ENCODE measurements around the gene THAP10. TPM values are rescaled to one million over a fixed set of nuclear protein-coding genes. Genes with fewer than 3 reads are reported as not detected.

The THAP10 gene
- total RNA-seq, 1 experiment from 2014 or later = 2.5 TPM

DNA sequence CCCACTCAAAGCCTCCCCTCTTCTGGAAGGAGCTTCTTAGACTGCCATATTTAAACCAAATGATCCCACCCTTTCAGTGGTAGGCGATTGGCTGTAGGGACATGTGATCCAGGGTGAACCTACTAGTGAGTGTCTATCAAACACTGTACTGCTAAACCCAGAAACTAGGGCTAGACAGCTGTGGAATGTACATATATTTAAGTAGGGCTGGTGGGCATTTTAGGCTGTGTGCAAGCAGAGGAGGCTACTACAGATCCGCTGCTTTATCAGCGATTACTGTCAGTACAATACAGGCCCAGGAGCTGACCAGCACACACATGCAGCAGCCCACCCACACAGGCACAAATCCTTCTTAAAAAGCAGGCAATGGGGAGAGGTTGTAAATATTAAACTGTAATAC is 22.9 kb downstream of the THAP10 start:
- Histone ChIP-seq H3K23me2 (ENCODE audit: insufficient read length, low read depth, low read length, poor library complexity, severe bottlenecking) (no peaks in the 10 kb centered on the region), H3K4me2 (ENCODE audit: insufficient read depth, insufficient read length, low read length) (no peak overlapping the region), H3K4me1 (ENCODE audit: insufficient read depth, low read length) (no peaks in the 10 kb centered on the region), H2BK5ac (ENCODE audit: insufficient read length, low read length) (no peak overlapping the region), H2AK5ac (ENCODE audit: insufficient read length, low read length) (no peak overlapping the region), H2BK120ac (ENCODE audit: low read depth, low read length, poor library complexity, severe bottlenecking) (no peak overlapping the region), H4K20me1 (ENCODE audit: control insufficient read depth, insufficient read depth, insufficient read length) (no peaks in the 10 kb centered on the region), H3K56ac (ENCODE audit: insufficient read length, low read depth, low read length) (no peak overlapping the region), H3K9ac (ENCODE audit: extremely low read depth, insufficient read length, low read length) (no peak overlapping the region), H3K27ac (ENCODE audit: insufficient read length, low read depth, low read length) (no peak overlapping the region), H2BK20ac (ENCODE audit: low read depth, low read length, poor library complexity, severe bottlenecking) (no peak overlapping the region), H4K8ac (replicated peaks; ENCODE audit: insufficient read length, low read depth, low read length) (no peak overlapping the region), H3K18ac (ENCODE audit: insufficient read length, low read depth, low read length) (no peak overlapping the region), H3T11ph (ENCODE audit: low read length) (no peak overlapping the region), H4K5ac (ENCODE audit: insufficient read length, low read depth, low read length) (no peak overlapping the region), H2BK15ac (ENCODE audit: low read depth, low read length) (no peak overlapping the region), H3K4ac (ENCODE audit: low read depth, low read length) (no peak overlapping the region), H3K27me3 (ENCODE audit: insufficient read depth, low read length) (no peaks in the 10 kb centered on the region), H2AFZ (ENCODE audit: low read length) (no peak overlapping the region), H3K23ac (ENCODE audit: insufficient read length, low read depth, low read length) (no peak overlapping the region), H4K91ac (ENCODE audit: insufficient read length, low read depth, low read length) (no peak overlapping the region), H2BK12ac (ENCODE audit: insufficient read length, low read depth, low read length) (no peak overlapping the region), H3K79me2 (ENCODE audit: insufficient read depth, low read length) (no peaks in the 10 kb centered on the region), H3K14ac (ENCODE audit: insufficient read depth, low read length) (no peak overlapping the region), H3K9me3 (ENCODE audit: control insufficient read depth, low read depth, low read length) (no peaks in the 10 kb centered on the region), H3K79me1 (ENCODE audit: insufficient read depth, low read depth, low read length, poor library complexity, severe bottlenecking) (no peaks in the 10 kb centered on the region)
- no peak for DNase-seq
- H3K36me3 Mint-ChIP-seq (ENCODE audit: insufficient read depth in 1 of 3, low read depth in 3 of 3) = peaks cover 2 to 16% (median 12%) of the 10 kb centered on the region in 3 experiments; a peak in 5 of 7 replicates
- peaks cover 17 to 20% of the 10 kb centered on the region in 2 experiments for H3K9me3 Mint-ChIP-seq
- H3K27me3 Mint-ChIP-seq (ENCODE audit: low read depth) = peaks cover 1% of the 10 kb centered on the region; the same call in 1 of the 2 replicates
- H3K27ac Mint-ChIP-seq = no peak overlapping the region
- TF ChIP-seq, protein P1, sequence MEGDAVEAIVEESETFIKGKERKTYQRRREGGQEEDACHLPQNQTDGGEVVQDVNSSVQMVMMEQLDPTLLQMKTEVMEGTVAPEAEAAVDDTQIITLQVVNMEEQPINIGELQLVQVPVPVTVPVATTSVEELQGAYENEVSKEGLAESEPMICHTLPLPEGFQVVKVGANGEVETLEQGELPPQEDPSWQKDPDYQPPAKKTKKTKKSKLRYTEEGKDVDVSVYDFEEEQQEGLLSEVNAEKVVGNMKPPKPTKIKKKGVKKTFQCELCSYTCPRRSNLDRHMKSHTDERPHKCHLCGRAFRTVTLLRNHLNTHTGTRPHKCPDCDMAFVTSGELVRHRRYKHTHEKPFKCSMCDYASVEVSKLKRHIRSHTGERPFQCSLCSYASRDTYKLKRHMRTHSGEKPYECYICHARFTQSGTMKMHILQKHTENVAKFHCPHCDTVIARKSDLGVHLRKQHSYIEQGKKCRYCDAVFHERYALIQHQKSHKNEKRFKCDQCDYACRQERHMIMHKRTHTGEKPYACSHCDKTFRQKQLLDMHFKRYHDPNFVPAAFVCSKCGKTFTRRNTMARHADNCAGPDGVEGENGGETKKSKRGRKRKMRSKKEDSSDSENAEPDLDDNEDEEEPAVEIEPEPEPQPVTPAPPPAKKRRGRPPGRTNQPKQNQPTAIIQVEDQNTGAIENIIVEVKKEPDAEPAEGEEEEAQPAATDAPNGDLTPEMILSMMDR (conservative IDR thresholded peaks at IDR 0.05) = no peak
- H3K4me3 Mint-ChIP-seq = no peak overlapping the region
- no peaks in the 10 kb centered on the region for H3K4me1 Mint-ChIP-seq
- WGBS (ENCODE audit: extremely low coverage, insufficient read length, low lambda C conversion rate) = no CpG with 5 or more reads among the region's 3 CpGs

Data from H9 (cell line).